HG02798 (cell line): Measurements from ENCODE around the gene ROBO1.
"Not testable (repeated sequence)": the region's sequence is repeated elsewhere in the genome, so short reads cannot be mapped to it uniquely, and the experiment has no call there.

ENCODE experiments used
- ATAC-seq: cut with Tn5 transposase; IDR thresholded peaks from one replicate; pipeline ENCODE4 v1.9.1; 2021; ENCODE audit warnings: mild to moderate bottlenecking; ENCODE audit not compliant: unreplicated experiment, poor library complexity

The ROBO1 gene

DNA sequence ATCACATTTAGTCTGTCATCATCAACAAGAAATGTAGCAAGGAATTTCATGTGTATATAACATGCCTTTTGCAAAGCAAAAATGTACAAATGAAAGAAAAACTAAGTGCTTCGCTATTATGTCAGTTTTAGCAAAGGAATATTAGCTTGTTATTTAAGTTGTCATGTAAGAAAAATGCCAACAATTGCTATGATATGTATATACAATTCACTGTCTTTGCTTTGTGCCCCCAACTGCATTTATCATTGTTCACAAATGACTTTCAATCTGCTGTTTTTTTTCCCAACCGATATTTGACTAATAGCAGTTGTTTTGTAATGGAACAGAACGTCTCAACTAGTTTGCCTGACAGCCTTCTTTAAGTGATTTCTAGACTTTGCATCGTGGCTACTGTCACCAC lies 207.1 kb downstream of the ROBO1 start:
- ATAC-seq: no peak

DNA sequence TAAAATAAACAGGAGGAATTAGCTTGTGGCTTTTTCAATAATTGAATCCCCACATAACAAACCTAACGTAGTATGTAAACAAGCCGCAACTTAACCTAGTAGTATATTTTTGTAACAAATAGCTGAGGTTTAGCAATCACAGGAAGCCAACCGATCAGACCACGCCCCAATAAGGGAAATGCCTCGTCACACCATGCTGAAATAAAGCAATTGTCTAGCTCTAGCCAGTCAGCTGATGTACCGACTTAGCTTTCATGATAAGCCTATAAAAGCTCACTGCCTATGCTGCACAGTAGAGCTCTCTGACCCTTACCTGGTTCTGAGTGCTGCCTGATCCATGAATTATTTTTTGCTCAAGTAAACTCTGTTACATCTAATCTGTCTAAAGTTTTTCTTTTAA lies 208.9 kb downstream of the ROBO1 start:
- ATAC-seq: no peak

DNA sequence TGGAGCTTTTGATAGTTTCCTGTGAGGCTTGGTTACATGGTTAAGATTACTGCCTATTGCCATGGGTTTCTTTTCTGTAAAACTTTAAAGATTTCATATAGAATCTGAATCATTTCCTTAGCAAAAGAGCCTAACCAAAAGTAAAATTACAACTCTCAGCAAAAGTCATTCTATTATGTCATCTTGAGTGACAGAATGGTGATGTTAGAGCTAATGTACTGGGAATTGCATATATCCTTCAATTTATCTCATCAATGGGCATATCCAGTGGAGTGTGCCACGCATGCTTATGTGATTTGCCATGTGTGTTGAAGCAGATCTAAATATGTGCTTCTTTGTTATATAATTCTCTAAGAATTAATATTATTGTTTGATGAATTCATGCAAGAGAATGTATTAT lies 212.1 kb downstream of the ROBO1 start:
- ATAC-seq: no peak

DNA sequence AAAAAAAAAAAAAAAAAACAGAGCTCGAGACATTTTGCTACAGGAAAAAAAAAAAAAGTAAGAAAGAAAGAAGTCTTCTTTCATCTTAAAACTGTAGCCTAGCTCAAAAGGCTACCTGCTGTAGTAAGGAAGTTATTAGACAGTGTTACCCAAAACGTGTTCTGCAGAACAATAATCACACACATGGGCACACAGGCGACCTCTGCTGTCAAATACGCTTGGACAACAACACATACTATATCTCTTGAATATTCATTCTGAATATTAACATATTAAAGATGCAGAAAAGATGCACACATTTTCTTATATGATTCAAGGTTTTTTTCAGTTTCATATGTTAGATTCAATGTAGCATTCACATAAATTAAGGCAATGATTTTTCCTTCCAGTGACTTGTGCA lies 215.8 kb downstream of the ROBO1 start:
- no peak for ATAC-seq

DNA sequence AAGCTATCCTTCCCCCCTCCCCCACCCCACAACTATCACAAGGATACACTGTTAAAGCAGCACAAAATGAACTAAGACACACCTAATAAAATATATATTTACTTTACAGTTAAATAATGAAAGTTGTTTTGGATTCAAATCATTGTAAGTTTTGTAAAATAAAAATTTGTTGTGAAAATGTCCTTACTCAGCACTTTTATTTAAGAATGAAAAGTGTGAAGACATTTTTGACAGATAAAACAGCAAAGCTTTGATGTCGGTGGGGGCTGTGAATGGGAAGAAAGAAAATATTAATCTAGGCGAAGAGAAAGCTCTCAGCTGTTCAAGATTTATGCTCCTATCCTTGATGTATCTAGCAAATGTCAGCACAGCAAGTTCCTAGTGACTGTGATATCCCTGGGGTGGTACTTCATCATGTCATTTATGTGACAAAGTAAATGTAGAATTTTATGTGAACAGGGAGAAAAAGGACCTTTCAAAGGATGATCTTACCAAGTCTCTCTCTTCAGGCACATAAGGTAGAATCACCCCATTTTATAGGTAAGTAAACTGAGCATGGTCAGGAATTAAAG lies 216.4 kb downstream of the ROBO1 start:
- ATAC-seq: no peak

DNA sequence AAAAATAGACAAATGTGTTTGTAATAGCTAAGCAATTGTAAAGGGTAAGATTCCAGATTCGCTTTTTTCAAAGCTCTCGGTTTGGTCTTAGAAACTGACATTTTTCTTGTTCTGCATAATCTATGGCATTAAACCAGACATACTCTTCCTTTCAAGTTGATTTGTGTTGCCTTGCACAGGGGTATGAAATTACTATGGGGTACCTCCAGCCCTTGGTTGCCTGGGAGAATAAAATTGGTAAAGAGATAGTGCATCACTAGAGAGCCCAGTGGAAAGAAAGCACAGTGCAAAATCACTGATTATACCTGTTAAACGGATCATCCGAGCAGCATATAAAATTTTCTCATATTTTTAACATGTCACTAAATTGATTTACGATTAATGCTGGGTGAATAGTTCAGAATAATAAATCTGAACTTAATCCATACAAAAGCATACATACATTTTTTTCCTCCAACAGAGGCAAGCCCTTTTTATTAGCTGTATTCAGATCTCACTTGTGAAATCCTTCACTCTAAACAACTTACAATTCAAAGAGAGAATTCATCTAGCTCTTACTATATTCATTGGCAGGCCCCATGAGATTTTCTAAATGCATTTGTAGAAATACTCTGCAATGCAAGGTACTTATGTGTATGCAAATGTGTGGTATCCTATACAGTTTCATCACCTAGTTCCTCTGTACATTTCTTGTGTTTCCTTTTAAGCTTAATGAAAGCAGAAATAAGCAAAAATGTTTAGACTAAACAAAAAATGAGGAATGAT lies 224.4 kb downstream of the ROBO1 start:
- no peak for ATAC-seq

DNA sequence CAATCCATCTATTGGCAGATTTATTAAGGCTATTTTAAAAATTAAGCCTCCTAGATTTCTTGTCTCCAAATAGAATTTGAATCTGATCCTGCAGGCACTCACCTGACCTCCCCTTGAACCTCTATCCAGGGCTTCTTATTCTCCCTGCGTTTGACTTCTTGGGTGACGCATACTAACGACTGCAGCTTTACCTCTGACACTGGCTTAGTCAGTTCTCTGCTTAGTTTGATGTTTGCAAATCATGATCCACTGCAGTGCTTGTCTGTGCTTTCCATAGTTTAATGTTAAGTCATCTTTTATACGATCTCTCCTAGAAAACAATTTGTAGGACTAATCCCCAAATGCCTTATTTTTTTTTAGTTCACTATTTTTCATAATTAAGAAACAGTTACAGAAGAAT lies 233.1 kb downstream of the ROBO1 start:
- ATAC-seq: no peak

DNA sequence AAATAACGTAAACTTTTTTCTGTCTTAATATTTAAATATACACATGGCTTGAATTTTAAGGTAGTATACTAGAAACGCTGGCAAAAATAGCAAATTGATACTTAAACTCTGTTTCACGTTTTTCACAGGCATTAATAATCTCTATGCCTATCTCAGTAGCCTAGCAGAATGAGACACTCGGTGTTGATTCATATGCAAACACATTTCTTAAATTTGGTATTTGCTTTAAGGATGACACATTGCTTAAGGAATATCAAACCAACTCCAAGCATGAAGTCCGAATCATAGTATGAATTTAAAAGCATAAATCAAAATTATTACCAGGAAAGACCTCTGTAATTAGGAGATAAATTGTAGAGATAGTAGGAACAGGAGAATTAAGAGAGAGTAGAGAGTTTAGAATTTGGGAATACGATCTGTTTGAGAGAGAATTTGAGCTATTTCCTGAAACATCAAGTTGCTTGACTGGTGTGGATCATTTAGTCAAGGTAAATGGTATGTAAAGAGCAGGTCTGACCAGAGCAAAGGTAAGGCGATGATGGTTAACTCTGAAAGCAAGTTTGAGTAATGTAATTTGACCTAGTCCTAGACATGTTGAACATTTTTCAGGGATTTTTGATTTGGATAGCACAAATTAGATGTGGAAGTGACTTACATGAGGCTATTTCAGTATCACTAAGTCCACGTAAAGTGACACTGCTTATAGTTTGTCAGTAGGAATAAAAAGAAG lies 236.1 kb downstream of the ROBO1 start:
- ATAC-seq: no peak

DNA sequence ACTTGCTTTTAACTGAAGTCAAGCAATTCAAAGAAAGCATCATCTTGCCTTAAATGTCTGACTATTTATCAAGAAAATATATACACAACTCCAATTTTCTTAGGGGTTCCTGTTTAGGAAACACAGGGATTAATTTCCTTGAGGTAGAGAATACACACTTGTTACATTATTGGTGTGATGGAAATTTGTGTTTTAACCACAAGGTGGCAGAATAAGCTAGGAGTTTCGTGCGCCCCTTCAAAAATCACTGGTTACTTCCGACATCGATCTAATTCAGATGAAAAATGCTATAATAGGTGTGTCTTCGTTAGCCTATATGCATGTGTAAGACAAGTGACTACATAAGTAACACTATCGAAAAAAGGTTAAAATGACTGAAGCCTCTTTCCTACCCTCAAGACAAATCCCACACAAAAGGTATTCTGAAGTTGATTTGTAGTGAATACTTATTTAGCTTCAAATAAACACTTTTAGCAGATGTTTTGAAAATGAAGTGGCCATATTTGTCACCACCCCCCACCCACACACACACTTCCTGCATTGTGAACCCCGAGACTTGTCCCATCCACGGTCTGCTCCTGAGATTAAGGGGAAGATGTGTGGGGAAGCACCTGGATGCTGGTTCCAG lies 246.5 kb downstream of the ROBO1 start:
- ATAC-seq: peak; percentile 71

DNA sequence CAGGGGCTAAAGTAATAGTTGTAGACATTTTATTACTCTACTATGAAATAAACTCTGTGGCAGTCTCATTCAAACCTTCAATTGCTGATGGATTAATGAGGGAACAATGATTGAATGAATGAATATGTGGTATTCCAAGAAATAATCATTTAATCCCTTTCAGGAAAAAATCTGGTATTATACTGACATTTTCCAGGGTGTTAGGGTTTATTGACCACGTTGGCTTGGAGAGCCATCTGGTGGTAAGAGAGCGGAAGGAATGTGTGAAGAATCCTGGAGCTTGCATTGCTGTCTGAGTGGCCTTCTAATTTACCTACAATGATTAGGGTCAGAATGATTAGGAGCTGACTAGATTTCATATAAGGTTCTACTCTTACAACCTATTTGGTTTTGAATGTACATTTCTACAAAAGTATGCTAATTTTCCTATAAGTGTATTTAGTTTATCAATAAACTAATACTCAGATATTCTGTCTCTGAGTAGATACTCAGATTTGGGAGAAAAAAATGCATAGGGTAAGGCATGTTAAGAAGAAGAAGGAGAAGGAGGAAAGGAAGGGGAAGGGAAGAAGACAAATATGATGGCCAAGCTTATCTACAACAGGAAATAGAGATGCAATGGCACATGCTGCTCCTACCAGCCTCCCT lies 249.9 kb downstream of the ROBO1 start:
- ATAC-seq: no peak

DNA sequence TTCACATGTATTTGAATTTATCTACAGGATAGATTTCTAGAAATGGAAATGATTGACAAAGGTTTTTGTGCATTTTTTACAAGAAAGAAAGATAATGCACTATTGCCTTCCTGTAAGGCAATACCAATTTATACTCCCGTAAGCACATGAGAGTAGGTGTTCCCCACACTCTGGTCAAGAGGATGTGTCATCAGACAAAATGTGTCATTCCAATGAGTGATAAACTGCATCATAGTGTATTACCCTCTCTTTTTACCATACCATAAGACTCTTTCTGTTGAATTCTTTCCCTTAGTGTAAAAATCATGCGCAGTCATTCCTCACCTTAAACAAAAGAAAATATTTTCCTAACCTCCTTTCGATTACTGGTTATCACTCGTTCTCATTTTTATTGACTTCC lies 251.0 kb downstream of the ROBO1 start:
- ATAC-seq: no peak

DNA sequence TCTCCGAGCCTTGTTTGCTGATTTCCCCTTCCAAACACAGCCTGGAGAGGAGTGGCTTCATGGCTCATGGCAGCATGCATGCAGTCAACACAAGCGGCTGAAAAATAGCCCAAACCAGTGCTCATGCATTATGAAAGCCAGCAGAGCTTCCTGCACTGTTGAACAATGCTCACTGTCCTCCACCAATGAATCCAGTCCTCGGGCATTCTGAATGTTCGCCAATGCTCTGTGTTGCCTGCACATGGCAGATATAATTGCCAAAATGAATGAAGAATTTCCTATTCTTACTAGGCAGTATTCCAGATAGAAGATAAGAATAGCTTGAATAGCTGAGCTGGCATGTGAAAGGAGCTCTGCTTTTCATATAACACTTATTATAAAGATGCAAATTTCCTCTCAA lies 252.7 kb downstream of the ROBO1 start:
- ATAC-seq: no peak

DNA sequence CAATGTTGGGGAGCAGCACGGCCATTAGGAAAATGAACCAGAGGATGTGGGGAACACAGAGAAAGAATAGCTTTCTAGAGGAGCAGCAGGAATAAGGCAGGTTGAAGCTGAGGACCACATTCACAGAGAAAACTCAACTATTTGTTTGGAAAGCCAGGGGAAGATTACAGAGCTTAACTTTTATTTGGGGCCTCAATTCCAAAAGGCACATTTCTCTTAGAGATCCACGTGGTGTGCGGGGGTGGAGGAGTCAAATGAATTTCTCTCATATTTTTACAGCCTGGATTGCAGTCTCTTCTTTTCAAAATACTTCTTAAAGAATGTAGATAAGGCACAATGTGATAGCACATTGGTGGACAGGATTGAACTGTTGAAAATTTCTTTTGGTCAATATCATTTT lies 253.7 kb downstream of the ROBO1 start:
- ATAC-seq: no peak

DNA sequence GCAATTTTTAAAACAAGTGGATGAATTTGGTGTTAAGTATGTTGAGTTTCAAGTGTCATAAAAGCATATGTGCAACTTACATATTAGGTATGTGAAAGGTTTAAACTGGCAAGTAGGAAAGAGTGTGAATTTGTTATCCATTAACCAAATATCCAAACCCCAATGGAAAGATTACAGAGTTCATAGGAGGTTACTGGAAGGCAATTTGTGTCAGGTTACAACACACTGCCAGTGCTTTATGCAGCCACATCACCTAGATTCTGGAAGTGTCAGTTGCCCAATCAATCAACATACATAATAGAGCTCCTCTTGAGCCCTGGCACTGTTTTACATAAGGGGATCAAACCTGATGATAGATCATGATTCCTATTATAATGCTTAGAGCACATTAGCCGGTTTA lies 261.0 kb downstream of the ROBO1 start:
- no peak for ATAC-seq

DNA sequence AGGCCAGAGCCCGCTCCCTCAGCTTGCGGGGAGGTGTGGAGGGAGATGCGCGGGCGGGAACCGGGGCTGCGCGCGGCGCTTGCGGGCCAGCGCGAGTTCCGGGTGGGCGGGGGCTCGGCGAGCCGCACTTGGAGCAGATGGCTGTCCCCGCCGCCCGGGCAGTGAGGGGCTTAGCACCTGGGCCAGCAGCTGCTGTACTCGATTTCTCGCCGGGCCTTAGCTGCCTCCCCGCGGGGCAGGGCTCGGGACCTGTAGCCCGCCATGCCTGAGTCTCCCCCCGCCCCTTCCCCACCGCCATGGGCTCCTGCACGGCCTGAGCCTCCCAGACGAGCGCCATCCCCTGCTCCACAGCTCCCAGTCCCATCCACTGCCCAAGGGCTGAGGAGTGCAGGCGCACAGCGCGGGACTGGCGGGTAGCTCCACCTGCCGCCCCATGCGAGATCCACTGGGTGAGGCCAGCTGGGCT lies 265.5 kb downstream of the ROBO1 start:
- ATAC-seq: not testable (repeated sequence)

DNA sequence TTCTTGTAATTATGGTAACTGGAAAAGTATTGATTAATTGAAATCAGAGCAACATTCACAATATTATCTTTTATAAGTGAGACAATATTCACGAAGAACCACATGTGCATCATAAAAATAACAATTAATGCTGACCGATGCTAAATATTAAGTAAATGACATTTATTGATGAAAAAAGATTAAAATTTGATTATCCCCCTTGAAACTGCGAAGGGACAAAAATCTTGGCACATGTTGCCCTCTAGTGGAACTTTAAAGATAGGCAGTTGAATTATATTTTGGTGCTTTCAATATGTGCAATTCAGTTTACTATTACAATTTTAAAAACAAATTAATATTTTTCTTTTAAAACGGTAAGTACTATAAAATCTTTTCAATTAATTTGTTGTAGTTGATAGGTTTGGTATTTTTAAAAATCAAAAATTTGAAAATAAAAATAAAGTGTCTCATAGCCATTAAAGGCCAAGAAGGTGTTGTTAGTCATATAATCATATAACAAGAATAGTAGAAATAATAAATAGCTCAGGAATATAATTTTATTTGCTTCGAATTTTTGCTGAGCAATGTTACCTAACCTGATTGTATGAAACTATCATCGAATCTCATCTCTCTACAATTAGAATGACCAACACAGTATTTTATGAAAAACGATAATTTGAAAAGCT lies 270.2 kb downstream of the ROBO1 start:
- ATAC-seq: peak; percentile 40

DNA sequence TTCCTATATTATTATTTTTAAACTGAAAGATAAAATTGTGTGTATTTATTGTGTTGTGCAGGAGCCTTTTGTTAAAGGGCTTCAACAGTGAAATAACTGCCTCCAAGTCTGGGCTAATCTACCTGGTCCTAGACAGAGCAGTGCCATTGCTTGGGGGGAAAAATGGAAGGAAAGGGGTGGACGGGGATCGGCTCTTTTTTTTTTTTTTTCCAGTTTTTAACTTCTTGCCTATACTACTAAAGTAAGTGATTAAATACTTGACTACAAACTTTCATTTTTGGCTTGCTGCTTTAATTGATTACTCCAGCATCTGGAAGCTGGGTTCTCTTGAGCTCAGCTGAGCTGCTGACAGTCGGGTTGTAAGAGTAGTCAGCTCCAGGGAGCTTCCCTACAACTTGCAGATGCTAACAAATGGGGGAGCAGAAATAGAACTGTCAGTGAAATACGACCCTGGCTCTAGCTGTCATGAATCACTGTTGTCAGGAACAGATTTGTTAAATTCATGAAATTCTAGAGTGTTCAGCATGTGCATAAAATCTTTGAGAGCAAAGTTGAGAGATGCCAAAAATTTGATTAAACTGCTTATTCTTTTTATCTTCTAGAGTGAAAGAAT lies 276.7 kb downstream of the ROBO1 start:
- no peak for ATAC-seq

DNA sequence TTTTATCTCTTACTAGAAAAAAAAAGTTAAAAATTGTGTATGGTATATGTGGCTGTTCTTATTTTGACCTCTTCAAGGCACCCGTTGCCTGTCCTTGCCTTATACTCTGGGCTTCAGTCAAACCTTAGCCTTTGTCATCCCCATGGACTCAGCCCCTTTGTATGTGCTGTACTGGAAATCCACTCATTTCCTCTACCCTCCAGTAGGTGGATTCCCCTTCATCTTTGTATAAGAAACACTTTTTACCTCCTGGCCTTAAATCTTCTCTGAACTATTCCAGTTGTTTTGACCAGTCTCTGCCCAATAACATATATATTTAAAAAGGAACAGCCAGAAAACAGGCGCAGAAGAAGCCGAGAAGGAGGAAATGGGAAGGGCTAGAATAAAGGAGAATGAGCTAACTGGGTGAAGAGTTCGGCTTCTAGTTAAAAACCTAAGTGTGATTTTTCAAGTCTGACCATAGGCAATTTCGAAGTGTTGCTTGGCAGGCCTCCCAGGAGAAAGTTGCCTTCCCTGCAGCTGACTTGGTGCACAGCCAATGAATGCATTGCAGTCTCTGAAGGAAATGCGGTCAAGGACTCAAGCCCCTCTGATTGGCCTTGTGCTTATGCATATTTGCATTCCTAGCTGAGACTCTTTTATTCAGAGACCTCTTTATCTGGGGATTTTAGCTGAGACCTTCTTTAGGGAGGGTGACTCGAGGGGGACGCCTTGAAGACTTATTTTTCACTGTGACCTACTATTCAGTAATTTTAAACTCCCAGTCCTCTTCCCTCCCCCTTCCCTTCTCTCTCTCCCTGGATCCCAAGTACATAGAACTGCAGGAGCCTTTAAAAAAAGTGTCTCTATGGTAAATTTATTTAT lies 277.4 kb downstream of the ROBO1 start:
- ATAC-seq: no peak

DNA sequence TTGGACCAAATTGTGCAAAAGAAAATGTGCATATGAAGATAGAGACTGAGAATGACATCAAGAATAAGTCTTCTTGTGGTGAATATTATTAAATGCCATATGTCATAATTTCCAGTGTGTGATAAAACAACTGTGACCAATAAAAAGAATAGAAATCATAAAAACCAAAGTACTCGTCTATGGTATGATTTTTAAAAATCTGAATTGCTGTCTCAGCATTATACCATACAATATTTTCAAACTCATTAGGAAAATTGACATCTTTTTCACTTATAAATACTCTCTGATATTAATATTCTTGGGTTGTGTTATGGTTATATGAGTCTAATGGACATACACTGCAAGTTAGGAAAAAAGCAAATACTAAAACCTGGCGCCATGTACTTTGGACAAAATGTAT lies 279.4 kb downstream of the ROBO1 start:
- ATAC-seq: no peak
